ENCODE data around the gene FZR1. TPM values are rescaled to one million over a fixed set of nuclear protein-coding genes. Genes with fewer than 3 reads are reported as not detected.

The FZR1 gene
- total and polyA plus RNA-seq, 2 of the 8 experiments (the other 6 are each of a cell fraction or from before 2014, with no cell fraction given) = 21.6 to 35.5 TPM

DNA sequence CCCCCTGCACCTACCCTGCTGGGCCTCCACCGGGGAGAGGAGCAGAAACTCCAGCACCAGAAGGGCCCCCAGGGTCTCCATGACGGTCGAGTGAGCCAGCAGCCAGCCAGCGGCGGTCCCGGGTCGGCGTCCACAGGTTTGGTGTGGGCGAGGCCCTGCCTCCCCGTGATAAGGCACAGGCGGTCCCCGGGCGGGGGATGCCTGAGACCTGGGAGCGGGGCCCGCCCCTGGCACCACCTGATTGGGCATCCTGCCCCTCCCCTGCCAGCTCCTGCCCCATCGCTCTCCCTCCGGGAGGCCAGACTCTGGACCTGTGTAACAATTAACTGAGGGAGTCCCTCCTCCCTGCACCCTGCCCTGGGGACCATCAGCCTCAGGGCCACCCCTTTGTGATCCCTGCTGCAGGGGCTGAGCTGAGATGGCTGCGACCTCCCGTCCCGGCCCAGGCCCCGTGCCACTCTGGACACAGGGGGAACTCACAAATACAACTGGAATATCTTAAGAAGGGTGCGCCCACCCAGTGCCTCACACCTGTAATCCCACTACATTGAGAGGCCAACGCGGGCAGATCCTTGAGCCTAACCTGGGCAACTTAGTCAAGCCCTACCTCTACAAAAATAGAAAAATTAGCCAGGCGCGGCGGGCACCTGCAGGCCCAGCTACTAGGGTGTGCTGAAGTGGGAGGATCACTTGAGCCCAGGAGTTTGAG lies 25.6 kb upstream of the FZR1 start, which contains the start of gene SMIM24 (continued):
- TF ChIP-seq EGR1 (IDR thresholded peaks at IDR 0.05; ENCODE audit: borderline replicate concordance, low read depth, low read length) = no peak
- no peak for TF ChIP-seq BRCA1 (IDR thresholded peaks at IDR 0.05; ENCODE audit: low read depth, low read length)
- TF ChIP-seq TEAD4 (IDR thresholded peaks at IDR 0.05; ENCODE audit: low read depth, low read length) = no peak
- no peak for TF ChIP-seq BACH1 (IDR thresholded peaks at IDR 0.05; ENCODE audit: low read length)
- TF ChIP-seq BCL11A (IDR thresholded peaks at IDR 0.05; ENCODE audit: low read depth in 2 of 2, low read length in 2 of 2) = no peak
- TF ChIP-seq CREB1 (IDR thresholded peaks at IDR 0.05) = no peak
